Measurements from ENCODE around the gene SULT1A2.
"Not testable (repeated sequence)": the region's sequence is repeated elsewhere in the genome, so short reads cannot be mapped to it uniquely, and the experiment has no call there.

SULT1A2 gene

GRCh38 chr16:28554634-28555423 lies 42.0 kb downstream of the SULT1A2 start:
- no peak for DNase-seq

- DNase-seq = peak; percentile 95
Observed at GRCh38 chr16:28553776-28554633, 42.8 kb downstream of the SULT1A2 start, which contains the start of gene SGF29. TSS of gene SGF29 (plus strand) at chr16:28553920. CDS start at chr16:28581070, 27,150 bp downstream.

GRCh38 chr16:28549301-28549899 lies 47.5 kb downstream of the SULT1A2 start:
- DNase-seq = no peak

- no peak for DNase-seq
Observed at GRCh38 chr16:28548306-28548802, 48.5 kb downstream of the SULT1A2 start.

- DNase-seq = no peak
Observed at GRCh38 chr16:28546626-28547025, 50.2 kb downstream of the SULT1A2 start.

GRCh38 chr16:28545964-28546363 lies 50.9 kb downstream of the SULT1A2 start:
- not testable (repeated sequence) for DNase-seq

- DNase-seq = no peak
Observed at GRCh38 chr16:28544998-28545397, 51.9 kb downstream of the SULT1A2 start.

- DNase-seq = peak; percentile 49
Observed at GRCh38 chr16:28543072-28543471, 53.8 kb downstream of the SULT1A2 start.

GRCh38 chr16:28542646-28543045 lies 54.2 kb downstream of the SULT1A2 start:
- no peak for DNase-seq
